Bronchial epithelial cell (primary cell): ENCODE results near the gene EXOC3L1. TPM values are rescaled to one million over a fixed set of nuclear protein-coding genes. Genes with fewer than 3 reads are reported as not detected.

Experiments used
- DNase-seq: peaks from one replicate; pipeline ENCODE4 v3.0.0-alpha.2; 2010; ENCODE audit warnings: low read depth
- FAIRE-seq: peaks from 2 replicates; lab custom pipeline; 2011; peaks lifted over from hg19 to GRCh38; lab: Jason Lieb, UNC
- H3K27me3 ChIP-seq: 2 replicates; pipeline ENCODE4 v1.5.1; 2011; ENCODE audit warnings: low read length; ENCODE audit not compliant: control insufficient read depth, insufficient read depth
- H3K36me3 ChIP-seq: 2 replicates; pipeline ENCODE4 v1.5.1; 2011; ENCODE audit warnings: low read length; ENCODE audit not compliant: control insufficient read depth, insufficient read depth
- H3K4me3 ChIP-seq: 2 replicates; pipeline ENCODE4 v1.5.1; 2011; ENCODE audit warnings: mild to moderate bottlenecking, low read depth, low read length, control low read depth
- total RNA-seq: library from RNA; depleted of rRNA; stranded (reverse); fragments of >200 nt; gene quantifications from 2 replicates; pipeline ENCODE4 v1.2.1, GENCODE V29; 2014
- TF ChIP-seq, protein P1 (sequence below): IDR thresholded peaks from 2 replicates; pipeline ENCODE4 v1.5.1; 2011; ENCODE audit warnings: mild to moderate bottlenecking, moderate library complexity, low read length, control low read depth, inconsistent platforms; ENCODE audit not compliant: insufficient read depth, severe bottlenecking

EXOC3L1 gene
- total RNA-seq, 1 donor from 2014 or later = not detected

DNA sequence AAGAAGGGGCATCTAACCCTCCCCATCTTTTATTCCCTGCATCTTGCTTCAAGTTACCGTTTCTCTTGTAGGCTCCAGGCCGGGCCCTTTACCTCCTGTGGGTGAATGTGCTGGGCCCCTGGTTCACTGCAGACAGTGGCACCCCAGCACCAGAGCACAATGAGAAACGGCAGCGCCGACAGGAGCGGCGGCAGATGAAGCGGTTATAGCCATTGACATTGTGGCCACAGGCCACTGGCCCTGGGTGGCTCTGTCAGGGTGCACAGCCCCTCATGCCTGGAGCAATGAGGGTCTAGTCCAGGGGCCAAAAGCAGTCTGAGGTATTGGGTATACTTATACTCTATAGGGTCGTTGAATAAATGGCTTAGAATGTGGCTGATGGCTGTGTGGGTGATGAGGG, 39.0 kb upstream of the EXOC3L1 start:
- Histone ChIP-seq H3K4me3 (no peak overlapping the region), H3K36me3 (peaks cover 23% of the 10 kb centered on the region), H3K27me3 (no peaks in the 10 kb centered on the region)
- FAIRE-seq (no peak), DNase-seq (no peak)
- TF ChIP-seq, protein P1, sequence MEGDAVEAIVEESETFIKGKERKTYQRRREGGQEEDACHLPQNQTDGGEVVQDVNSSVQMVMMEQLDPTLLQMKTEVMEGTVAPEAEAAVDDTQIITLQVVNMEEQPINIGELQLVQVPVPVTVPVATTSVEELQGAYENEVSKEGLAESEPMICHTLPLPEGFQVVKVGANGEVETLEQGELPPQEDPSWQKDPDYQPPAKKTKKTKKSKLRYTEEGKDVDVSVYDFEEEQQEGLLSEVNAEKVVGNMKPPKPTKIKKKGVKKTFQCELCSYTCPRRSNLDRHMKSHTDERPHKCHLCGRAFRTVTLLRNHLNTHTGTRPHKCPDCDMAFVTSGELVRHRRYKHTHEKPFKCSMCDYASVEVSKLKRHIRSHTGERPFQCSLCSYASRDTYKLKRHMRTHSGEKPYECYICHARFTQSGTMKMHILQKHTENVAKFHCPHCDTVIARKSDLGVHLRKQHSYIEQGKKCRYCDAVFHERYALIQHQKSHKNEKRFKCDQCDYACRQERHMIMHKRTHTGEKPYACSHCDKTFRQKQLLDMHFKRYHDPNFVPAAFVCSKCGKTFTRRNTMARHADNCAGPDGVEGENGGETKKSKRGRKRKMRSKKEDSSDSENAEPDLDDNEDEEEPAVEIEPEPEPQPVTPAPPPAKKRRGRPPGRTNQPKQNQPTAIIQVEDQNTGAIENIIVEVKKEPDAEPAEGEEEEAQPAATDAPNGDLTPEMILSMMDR = no peak

DNA sequence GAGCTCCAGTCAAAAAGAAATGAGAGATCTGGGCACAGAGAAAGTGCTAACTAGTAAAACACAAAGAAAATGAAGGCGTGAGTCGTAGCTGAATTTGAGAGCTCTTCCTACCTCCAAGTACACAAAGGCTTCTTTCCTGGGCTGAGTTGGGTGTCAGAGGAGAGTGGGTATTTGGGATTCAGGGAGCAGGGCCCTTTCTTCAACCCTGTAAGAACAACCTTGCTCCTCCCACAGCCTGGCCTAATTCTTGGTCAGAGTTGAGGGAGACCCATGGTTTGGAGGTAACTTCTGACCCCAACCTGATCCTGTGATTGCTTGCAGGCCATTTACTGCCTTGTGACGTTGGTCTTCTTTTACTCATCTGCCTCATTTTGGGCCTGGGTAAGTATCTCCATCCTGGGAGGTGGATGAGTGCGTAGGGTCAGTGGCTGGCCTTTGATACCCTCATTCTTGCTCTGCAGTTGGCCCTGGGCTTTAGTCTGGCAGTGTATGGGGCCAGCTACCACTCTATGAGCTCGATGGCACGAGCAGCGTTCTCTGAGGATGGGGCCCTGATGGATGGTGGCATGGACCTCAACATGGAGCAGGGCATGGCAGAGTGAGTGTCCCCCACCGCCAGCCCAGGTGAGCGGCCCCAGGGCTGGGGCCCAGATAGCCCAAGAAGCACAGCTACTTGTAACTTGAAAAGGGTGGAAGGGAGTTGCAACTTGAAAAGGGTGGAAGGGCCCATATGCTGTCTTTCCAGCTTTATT, 38.3 kb upstream of the EXOC3L1 start:
- no peaks in the 10 kb centered on the region for H3K27me3 ChIP-seq
- TF ChIP-seq, protein P1 = no peak
- peaks cover 21% of the 10 kb centered on the region for H3K36me3 ChIP-seq
- no peak for FAIRE-seq
- DNase-seq = no peak
- peak overlapping the region; percentile 82 for H3K4me3 ChIP-seq

DNA sequence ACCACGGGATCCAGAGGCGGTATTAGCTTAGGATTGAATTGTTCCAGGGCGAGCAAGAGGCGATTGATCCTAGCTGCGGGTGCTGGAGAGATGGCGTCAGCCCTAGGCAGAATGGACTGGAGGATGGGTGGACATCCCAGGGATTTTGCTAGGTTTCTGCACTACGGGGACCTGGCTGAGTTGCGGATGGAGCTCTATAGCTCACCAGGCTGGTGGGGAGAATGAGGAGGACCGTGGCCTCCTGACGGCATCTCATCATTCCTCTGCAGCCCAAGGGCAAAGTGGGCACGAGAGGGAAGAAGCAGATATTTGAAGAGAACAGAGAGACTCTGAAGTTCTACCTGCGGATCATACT, 37.6 kb upstream of the EXOC3L1 start:
- peaks cover 21% of the 10 kb centered on the region for H3K36me3 ChIP-seq
- TF ChIP-seq, protein P1 = no peak
- DNase-seq (no peak), FAIRE-seq (no peak)
- no peaks in the 10 kb centered on the region for H3K27me3 ChIP-seq
- peak overlapping the region; percentile 82 for H3K4me3 ChIP-seq

DNA sequence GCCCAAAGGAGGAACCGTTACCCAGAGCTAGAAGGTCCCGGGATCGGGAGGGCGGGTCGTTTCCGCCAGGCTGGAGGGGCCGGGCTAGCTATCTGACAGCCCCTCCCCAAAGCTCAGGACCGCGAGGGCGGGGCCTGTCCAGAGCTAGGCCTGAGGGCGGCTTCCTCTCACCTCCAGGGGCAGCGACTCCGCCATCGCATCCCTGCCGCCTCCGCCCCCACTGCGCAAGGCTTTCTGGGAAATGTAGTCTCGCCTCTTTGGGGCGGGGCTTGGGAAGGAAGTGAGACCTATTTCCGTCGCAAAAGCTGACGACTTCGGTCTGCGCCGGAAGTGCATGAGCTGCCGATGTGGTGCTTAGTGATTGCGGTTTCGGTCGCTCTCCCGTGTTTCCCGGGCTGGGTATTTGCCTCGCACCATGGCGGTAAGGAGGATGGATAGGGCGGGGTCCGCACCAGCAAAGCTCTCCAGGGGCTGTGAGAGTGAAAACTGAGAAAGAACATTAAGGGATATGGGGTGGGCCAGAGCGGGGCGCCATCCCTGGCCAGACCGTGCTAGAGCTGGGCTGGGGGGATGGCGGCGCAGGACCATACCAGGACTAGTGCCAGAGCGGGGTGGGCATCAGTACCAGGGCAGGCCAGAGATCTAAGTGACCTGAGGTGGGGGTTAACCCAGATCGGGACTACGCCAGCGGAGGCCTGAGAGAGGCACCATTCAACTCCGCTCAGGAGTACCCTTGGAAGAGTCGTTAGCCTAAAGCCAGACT, 37.0 kb upstream of the EXOC3L1 start, which contains the start of gene TMEM208:
Gene TMEM208, plus strand, starts transcription at position 327 of the 763 bp plus-strand sequence. Its CDS starts 89 bp downstream, at position 416.
- Histone ChIP-seq H3K36me3 (peaks cover 20% of the 10 kb centered on the region), H3K4me3 (peak within 1 kb of the TSS; percentile 82), H3K27me3 (no peaks in the 10 kb centered on the region)
- DNase-seq (peak; percentile 93), FAIRE-seq (no peak)
- TF ChIP-seq, protein P1 = peak; percentile 14

DNA sequence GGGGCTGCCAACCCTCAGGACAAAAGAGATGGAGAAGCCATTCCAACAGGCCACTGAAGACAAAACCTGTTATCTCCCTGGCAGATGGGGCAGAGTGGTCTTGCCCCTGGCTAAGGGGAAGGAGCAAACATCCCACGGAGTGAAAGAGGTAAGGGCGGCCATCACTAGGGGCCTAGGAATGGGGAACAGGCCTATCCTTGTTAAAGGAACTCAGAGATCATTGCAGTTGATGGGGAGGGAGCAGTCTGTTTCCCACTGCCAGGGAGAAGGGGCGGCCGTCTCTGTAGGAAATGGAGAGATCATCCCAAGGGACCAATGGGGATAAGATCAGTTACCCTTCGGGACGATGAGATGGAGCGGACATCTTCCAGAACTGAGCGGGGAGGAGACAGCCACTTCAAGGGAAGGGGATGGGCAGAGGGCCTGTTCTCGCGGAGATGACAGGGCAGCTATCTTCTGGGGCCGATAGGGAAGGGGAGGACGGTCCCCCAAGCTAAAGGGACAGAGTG, 36.4 kb upstream of the EXOC3L1 start:
- DNase-seq = no peak
- no peaks in the 10 kb centered on the region for H3K27me3 ChIP-seq
- H3K4me3 ChIP-seq = peak overlapping the region; percentile 82
- TF ChIP-seq, protein P1 = no peak
- H3K36me3 ChIP-seq = peaks cover 14% of the 10 kb centered on the region
- FAIRE-seq = no peak
